ENCODE data around the gene SLC6A17.

Gene SLC6A17

GRCh38 chr1:110200190-110200589, 49.9 kb downstream of the SLC6A17 start:
- Histone ChIP-seq H3K9ac (ENCODE audit: low read length) (no peak overlapping the region), H3K4me2 (ENCODE audit: low read length) (no peak overlapping the region), H3K9me3 (ENCODE audit: insufficient read depth, low read length) (no peaks in the 10 kb centered on the region), H3K27me3 (ENCODE audit: low read depth, low read length) (no peaks in the 10 kb centered on the region), H3K4me1 (ENCODE audit: low read length) (peaks cover 5% of the 10 kb centered on the region; the same call in 1 of the 2 replicates), H4K20me1 (ENCODE audit: insufficient read depth, low read length) (no peaks in the 10 kb centered on the region), H3K4me3 (ENCODE audit: low read length) (no peak overlapping the region), H2AFZ (ENCODE audit: low read depth, low read length) (no peak overlapping the region), H3K79me2 (ENCODE audit: low read length) (no peaks in the 10 kb centered on the region), H3K36me3 (replicated peaks; ENCODE audit: low read depth, low read length) (no peaks in the 10 kb centered on the region), H3K27ac (ENCODE audit: low read length) (no peak overlapping the region)
- TF ChIP-seq EZH2phosphoT487 (IDR thresholded peaks at IDR 0.05; ENCODE audit: low read depth), result no peak
- no peak for TF ChIP-seq CTCF (IDR thresholded peaks at IDR 0.05; ENCODE audit: low read depth, low read length)

- no peak overlapping the region for H3K27ac ChIP-seq (ENCODE audit: low read length)
- H3K27me3 ChIP-seq (ENCODE audit: low read depth, low read length), result no peaks in the 10 kb centered on the region
- H3K36me3 ChIP-seq (replicated peaks; ENCODE audit: low read depth, low read length), result no peaks in the 10 kb centered on the region
- H3K79me2 ChIP-seq (ENCODE audit: low read length), result no peaks in the 10 kb centered on the region
- TF ChIP-seq CTCF (IDR thresholded peaks at IDR 0.05; ENCODE audit: low read depth, low read length), result no peak
- H3K4me1 ChIP-seq (ENCODE audit: low read length), result peaks cover 5% of the 10 kb centered on the region; the same call in 1 of the 2 replicates
- H4K20me1 ChIP-seq (ENCODE audit: insufficient read depth, low read length), result no peaks in the 10 kb centered on the region
- no peak overlapping the region for H3K9ac ChIP-seq (ENCODE audit: low read length)
- H3K9me3 ChIP-seq (ENCODE audit: insufficient read depth, low read length), result no peaks in the 10 kb centered on the region
- no peak overlapping the region for H3K4me2 ChIP-seq (ENCODE audit: low read length)
- no peak overlapping the region for H3K4me3 ChIP-seq (ENCODE audit: low read length)
- no peak overlapping the region for H2AFZ ChIP-seq (ENCODE audit: low read depth, low read length)
These were observed 50.4 kb downstream of the SLC6A17 start for GRCh38 chr1:110200666-110201065.

GRCh38 chr1:110201157-110201825, 51.0 kb downstream of the SLC6A17 start:
- H3K9me3 ChIP-seq (ENCODE audit: insufficient read depth, low read length), result no peaks in the 10 kb centered on the region
- H3K79me2 ChIP-seq (ENCODE audit: low read length), result no peaks in the 10 kb centered on the region
- H4K20me1 ChIP-seq (ENCODE audit: insufficient read depth, low read length), result no peaks in the 10 kb centered on the region
- no peak overlapping the region for H3K4me3 ChIP-seq (ENCODE audit: low read length)
- H3K4me1 ChIP-seq (ENCODE audit: low read length), result peaks cover 5% of the 10 kb centered on the region; the same call in 1 of the 2 replicates
- H3K4me2 ChIP-seq (ENCODE audit: low read length), result no peak overlapping the region
- H3K9ac ChIP-seq (ENCODE audit: low read length), result no peak overlapping the region
- no peak overlapping the region for H3K27ac ChIP-seq (ENCODE audit: low read length)
- no peak for TF ChIP-seq CTCF (IDR thresholded peaks at IDR 0.05; ENCODE audit: low read depth, low read length)
- TF ChIP-seq EZH2phosphoT487 (IDR thresholded peaks at IDR 0.05; ENCODE audit: low read depth), result no peak
- no peaks in the 10 kb centered on the region for H3K27me3 ChIP-seq (ENCODE audit: low read depth, low read length)
- H3K36me3 ChIP-seq (replicated peaks; ENCODE audit: low read depth, low read length), result no peaks in the 10 kb centered on the region
- no peak overlapping the region for H2AFZ ChIP-seq (ENCODE audit: low read depth, low read length)

- Histone ChIP-seq H3K27ac (ENCODE audit: low read length) (no peak overlapping the region), H3K36me3 (replicated peaks; ENCODE audit: low read depth, low read length) (no peaks in the 10 kb centered on the region), H3K9ac (ENCODE audit: low read length) (peak overlapping the region; percentile 7; the same call in 1 of the 2 replicates), H3K4me3 (ENCODE audit: low read length) (peak overlapping the region; percentile 45), H3K79me2 (ENCODE audit: low read length) (no peaks in the 10 kb centered on the region), H3K4me2 (ENCODE audit: low read length) (peak overlapping the region; percentile 78), H4K20me1 (ENCODE audit: insufficient read depth, low read length) (no peaks in the 10 kb centered on the region), H2AFZ (ENCODE audit: low read depth, low read length) (peak overlapping the region; percentile 99), H3K27me3 (ENCODE audit: low read depth, low read length) (no peaks in the 10 kb centered on the region), H3K4me1 (ENCODE audit: low read length) (peaks cover 5% of the 10 kb centered on the region; the same call in 1 of the 2 replicates), H3K9me3 (ENCODE audit: insufficient read depth, low read length) (no peaks in the 10 kb centered on the region)
- TF ChIP-seq EZH2phosphoT487 (IDR thresholded peaks at IDR 0.05; ENCODE audit: low read depth) (no peak), CTCF (IDR thresholded peaks at IDR 0.05; ENCODE audit: low read depth, low read length) (peak; percentile 80)
These were observed 52.8 kb downstream of the SLC6A17 start for GRCh38 chr1:110203021-110203661.
